HL-60 (cell line): ENCODE results near the gene EDA.

Experiments used
- CTCF ChIP-seq: IDR thresholded peaks from one replicate; pipeline ENCODE4 v1.5.1; 2011; ENCODE audit warnings: low read length, control low read depth, inconsistent platforms; ENCODE audit not compliant: insufficient read depth
- GABPA ChIP-seq: IDR thresholded peaks from 2 replicates; pipeline ENCODE4 v1.6.1; 2012; ENCODE audit warnings: low read depth
- POLR2AphosphoS5 ChIP-seq: IDR thresholded peaks from 2 replicates; pipeline ENCODE4 v1.6.1; 2012; ENCODE audit warnings: low read depth
- REST ChIP-seq: IDR thresholded peaks from 2 replicates; pipeline ENCODE4 v1.6.1; 2012; ENCODE audit warnings: low read depth; ENCODE audit not compliant: insufficient replicate concordance

DNA sequence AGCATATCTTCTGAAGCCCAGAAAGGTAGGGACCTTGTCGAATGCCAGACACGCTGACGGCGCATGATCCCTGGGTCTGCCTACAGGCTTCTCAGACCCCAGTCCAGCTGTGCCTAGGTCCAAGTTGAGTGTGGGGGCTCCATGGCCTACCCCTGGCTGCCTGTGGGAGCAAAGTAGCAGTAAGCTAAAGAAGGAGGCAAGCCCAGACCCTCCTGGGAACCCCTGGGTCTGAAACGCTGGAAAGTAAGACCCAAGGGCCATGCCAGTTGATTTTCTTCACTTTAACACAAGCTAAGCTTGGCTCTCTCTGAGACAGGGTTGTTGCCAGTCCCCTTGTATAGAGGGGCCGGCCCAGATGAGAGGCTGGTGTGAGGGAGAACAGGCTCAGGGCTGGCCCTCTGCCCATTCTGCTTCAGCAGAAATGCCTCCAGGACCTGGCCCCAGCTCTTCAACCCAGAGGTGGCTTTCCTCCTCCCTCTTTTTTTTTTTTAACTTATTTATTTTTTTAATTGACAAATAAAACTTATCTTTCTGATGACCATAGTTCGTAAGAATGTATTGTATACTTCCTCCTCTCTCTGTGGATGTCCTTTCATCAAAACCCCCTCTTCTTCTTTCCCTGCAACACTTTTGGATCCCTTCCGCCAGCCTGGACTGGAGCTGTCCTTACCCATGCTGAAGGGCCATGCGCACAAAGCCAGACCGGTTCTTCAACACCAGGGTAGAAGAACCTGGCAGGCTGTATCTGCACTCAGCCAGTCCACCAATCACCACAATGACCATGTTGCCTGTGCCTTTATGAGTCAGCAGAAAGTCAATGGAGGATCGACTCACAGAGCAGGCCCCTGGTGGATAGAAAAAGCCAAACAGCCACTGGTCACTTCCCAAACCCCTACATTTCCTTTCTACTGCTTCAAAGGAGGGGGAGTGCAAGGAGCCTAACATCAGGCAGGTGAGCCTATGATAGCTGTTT is 426.8 kb downstream of the EDA start:
- TF ChIP-seq CTCF (no peak), GABPA (no peak), REST (no peak), POLR2AphosphoS5 (no peak)
